ENCODE results near the gene CARD9.
A peak's percentile ranks its signal among the peaks of the same experiment; 100 is the strongest.
"Not testable (repeated sequence)": the region's sequence is repeated elsewhere in the genome, so short reads cannot be mapped to it uniquely, and the experiment has no call there.

CARD9 gene

GRCh38 chr9:136353757-136354488 is 19.5 kb downstream of the CARD9 start:
- no peaks in the 10 kb centered on the region for H3K36me3 Mint-ChIP-seq (ENCODE audit: low read depth)
- no peaks in the 10 kb centered on the region for H3K27me3 Mint-ChIP-seq (ENCODE audit: low read depth, poor library complexity)
- H3K27ac Mint-ChIP-seq = no peak overlapping the region
- peaks cover 9% of the 10 kb centered on the region for H3K4me1 Mint-ChIP-seq
- no peaks in the 10 kb centered on the region for H3K9me3 Mint-ChIP-seq
- H3K4me3 Mint-ChIP-seq = no peak overlapping the region
- no peak for DNase-seq
- TF ChIP-seq CTCF (IDR thresholded peaks at IDR 0.05) = no peak

GRCh38 chr9:136353088-136353487 is 20.4 kb downstream of the CARD9 start:
- no peaks in the 10 kb centered on the region for H3K36me3 Mint-ChIP-seq (ENCODE audit: low read depth)
- peaks cover 9% of the 10 kb centered on the region for H3K4me1 Mint-ChIP-seq
- H3K27me3 Mint-ChIP-seq (ENCODE audit: low read depth, poor library complexity) = no peaks in the 10 kb centered on the region
- no peak for DNase-seq
- TF ChIP-seq CTCF (IDR thresholded peaks at IDR 0.05) = no peak
- H3K4me3 Mint-ChIP-seq = no peak overlapping the region
- H3K27ac Mint-ChIP-seq = peak overlapping the region; percentile 32
- H3K9me3 Mint-ChIP-seq = no peaks in the 10 kb centered on the region

GRCh38 chr9:136352682-136353081 is 20.8 kb downstream of the CARD9 start:
- Mint-ChIP-seq H3K27me3 (ENCODE audit: low read depth, poor library complexity) (no peaks in the 10 kb centered on the region), H3K27ac (no peak overlapping the region), H3K9me3 (no peaks in the 10 kb centered on the region), H3K36me3 (ENCODE audit: low read depth) (no peaks in the 10 kb centered on the region), H3K4me1 (peaks cover 9% of the 10 kb centered on the region), H3K4me3 (no peak overlapping the region)
- TF ChIP-seq CTCF (IDR thresholded peaks at IDR 0.05) = no peak
- DNase-seq = no peak

- H3K27me3 Mint-ChIP-seq (ENCODE audit: low read depth, poor library complexity); DNase-seq: not testable (repeated sequence)
Observed at GRCh38 chr9:136351868-136352267, 21.6 kb downstream of the CARD9 start.

GRCh38 chr9:136351252-136351800 is 22.1 kb downstream of the CARD9 start:
- H3K36me3 Mint-ChIP-seq (ENCODE audit: low read depth) = no peaks in the 10 kb centered on the region
- H3K27ac Mint-ChIP-seq = no peak overlapping the region
- no peaks in the 10 kb centered on the region for H3K9me3 Mint-ChIP-seq
- no peak for TF ChIP-seq CTCF (IDR thresholded peaks at IDR 0.05)
- DNase-seq = no peak
- H3K4me3 Mint-ChIP-seq = no peak overlapping the region
- no peaks in the 10 kb centered on the region for H3K27me3 Mint-ChIP-seq (ENCODE audit: low read depth, poor library complexity)
- H3K4me1 Mint-ChIP-seq = peaks cover 10% of the 10 kb centered on the region

More at GRCh38 chr9:136351868-136352267, 21.6 kb downstream of the CARD9 start:
- not testable (repeated sequence) for H3K9me3 Mint-ChIP-seq; H3K36me3 Mint-ChIP-seq (ENCODE audit: low read depth); H3K27ac Mint-ChIP-seq; H3K4me1 Mint-ChIP-seq; H3K4me3 Mint-ChIP-seq

- no peak for TF ChIP-seq CTCF (IDR thresholded peaks at IDR 0.05)
- Mint-ChIP-seq H3K4me1 (peaks cover 23% of the 10 kb centered on the region), H3K27me3 (ENCODE audit: low read depth, poor library complexity) (no peaks in the 10 kb centered on the region), H3K9me3 (no peaks in the 10 kb centered on the region), H3K4me3 (no peak overlapping the region), H3K27ac (no peak overlapping the region), H3K36me3 (ENCODE audit: low read depth) (no peaks in the 10 kb centered on the region)
- DNase-seq = no peak
Observed at GRCh38 chr9:136349546-136349945, 23.9 kb downstream of the CARD9 start.
